WERI-Rb-1 (cell line): ENCODE data around the gene S100A6.
A peak's percentile ranks its signal among the peaks of the same experiment; 100 is the strongest.
"Not testable (repeated sequence)": the region's sequence is repeated elsewhere in the genome, so short reads cannot be mapped to it uniquely, and the experiment has no call there.

Source experiments
- DNase-seq: peaks from one replicate; pipeline ENCODE4 v3.0.0-alpha.2; 2020
- H3K27ac ChIP-seq: fragments of 250-450 bp; sonication (Bioruptor Pico); 2 replicates; pipeline ENCODE4 v1.5.1; 2020; ENCODE audit warnings: mild to moderate bottlenecking, moderate library complexity
- H3K27me3 ChIP-seq: fragments of 250-450 bp; sonication (Bioruptor Pico); 2 replicates; pipeline ENCODE4 v1.5.1; 2021; ENCODE audit warnings: mild to moderate bottlenecking, low read depth, moderate library complexity; ENCODE audit not compliant: insufficient read depth, severe bottlenecking
- H3K36me3 ChIP-seq: fragments of 250-450 bp; sonication (Bioruptor Pico); 2 replicates; pipeline ENCODE4 v1.5.1; 2020; ENCODE audit warnings: mild to moderate bottlenecking, moderate library complexity
- H3K4me3 ChIP-seq: 2 replicates; pipeline ENCODE4 v1.5.1; 2011; ENCODE audit warnings: low read depth, mild to moderate bottlenecking, control low read depth, low read length
- H3K9me3 ChIP-seq: fragments of 250-450 bp; sonication (Bioruptor Pico); 2 replicates; pipeline ENCODE4 v1.5.1; 2021; ENCODE audit warnings: mild to moderate bottlenecking, moderate library complexity; ENCODE audit not compliant: severe bottlenecking
- TF ChIP-seq, protein P1 (sequence below): IDR thresholded peaks from 2 replicates; pipeline ENCODE4 v1.5.1; 2011; ENCODE audit warnings: low read depth, mild to moderate bottlenecking, control low read depth, inconsistent platforms, low read length

Gene S100A6

DNA sequence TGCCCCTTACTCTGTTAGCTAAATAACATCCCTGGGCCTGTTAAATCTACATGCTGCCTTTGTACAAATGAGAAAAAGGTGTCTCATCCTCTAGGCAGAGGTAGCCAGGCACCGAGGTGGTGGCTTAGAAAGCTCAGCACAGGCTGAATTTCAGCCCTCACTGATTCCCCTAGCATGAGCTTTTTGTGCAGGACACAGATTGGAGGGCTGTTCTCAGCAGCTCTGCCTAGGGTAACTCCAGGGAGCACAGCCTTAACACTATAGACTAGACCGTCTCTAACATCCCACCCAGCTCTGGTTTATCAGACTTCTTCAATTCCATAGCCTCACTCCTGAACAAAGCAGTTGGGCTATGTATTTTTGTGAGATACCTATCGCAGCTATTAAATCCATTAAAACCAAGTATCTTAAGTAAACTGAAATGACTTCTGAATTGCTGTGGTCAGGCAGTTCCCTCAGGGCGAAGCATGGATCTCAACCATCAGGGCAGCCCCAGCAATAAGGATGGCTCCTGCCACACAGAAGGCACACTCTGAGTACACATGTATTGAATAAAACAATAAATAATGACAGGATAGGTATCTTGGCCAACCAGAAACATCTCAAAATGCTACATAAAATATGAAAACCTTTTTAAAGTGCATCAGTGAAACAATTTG lies 14.8 kb downstream of the S100A6 start:
- Histone ChIP-seq H3K36me3 (no peaks in the 10 kb centered on the region), H3K27me3 (no peaks in the 10 kb centered on the region), H3K4me3 (no peak overlapping the region), H3K27ac (no peak overlapping the region), H3K9me3 (peaks cover 2% of the 10 kb centered on the region)
- TF ChIP-seq, protein P1, sequence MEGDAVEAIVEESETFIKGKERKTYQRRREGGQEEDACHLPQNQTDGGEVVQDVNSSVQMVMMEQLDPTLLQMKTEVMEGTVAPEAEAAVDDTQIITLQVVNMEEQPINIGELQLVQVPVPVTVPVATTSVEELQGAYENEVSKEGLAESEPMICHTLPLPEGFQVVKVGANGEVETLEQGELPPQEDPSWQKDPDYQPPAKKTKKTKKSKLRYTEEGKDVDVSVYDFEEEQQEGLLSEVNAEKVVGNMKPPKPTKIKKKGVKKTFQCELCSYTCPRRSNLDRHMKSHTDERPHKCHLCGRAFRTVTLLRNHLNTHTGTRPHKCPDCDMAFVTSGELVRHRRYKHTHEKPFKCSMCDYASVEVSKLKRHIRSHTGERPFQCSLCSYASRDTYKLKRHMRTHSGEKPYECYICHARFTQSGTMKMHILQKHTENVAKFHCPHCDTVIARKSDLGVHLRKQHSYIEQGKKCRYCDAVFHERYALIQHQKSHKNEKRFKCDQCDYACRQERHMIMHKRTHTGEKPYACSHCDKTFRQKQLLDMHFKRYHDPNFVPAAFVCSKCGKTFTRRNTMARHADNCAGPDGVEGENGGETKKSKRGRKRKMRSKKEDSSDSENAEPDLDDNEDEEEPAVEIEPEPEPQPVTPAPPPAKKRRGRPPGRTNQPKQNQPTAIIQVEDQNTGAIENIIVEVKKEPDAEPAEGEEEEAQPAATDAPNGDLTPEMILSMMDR = no peak
- peak; percentile 36 for DNase-seq

DNA sequence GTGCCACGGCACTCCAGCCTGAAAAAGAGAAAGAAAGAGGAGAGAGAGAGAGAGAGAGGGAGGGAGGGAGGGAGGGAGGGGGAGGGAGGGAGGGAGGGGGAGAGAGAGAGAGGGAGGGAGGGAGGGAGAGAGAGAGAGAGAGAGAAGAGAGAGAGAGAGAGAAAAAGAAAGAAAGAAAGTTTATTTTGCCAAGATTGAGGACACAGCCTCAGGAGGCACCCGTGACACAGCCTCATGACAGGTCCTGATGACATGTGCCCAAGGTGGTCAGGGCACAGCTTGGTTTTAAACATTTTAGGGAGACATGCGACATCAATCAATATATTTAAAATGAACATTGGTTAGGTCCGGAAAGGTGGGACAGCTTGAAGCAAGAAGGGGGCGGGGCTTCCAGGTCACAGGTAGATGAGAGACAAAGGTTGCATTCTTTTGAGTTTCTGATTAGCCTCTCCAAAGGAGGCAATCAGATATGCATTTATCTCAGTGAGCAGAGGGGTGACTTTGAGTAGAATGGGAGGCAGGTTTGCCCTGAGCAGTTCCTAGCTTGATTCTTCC lies 15.6 kb downstream of the S100A6 start:
- not testable (repeated sequence) for H3K27me3 ChIP-seq, H3K9me3 ChIP-seq, H3K4me3 ChIP-seq, H3K36me3 ChIP-seq, H3K27ac ChIP-seq
- DNase-seq = peak; percentile 7

DNA sequence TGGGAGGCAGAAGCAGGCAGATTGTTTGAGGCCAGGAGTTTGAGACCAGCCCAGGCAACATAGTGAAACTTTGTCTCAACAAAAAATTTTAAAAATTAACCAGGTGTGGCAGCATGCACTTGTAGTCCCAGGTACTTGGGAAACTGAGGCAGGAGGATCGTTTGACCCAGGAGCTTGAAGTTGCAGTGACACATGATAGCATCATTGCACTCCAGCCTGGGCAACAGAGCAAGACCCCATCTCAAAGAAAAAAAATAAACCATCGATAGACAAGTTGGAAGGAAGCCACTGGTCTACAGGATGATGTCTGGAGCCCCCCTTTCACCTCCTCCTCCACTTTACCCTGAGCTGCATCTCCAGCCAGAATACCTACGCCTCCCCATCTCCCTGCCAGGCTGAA lies 16.5 kb downstream of the S100A6 start:
- peak; percentile 1 for DNase-seq
- Histone ChIP-seq H3K27ac (no peak overlapping the region), H3K4me3 (no peak overlapping the region), H3K27me3 (no peaks in the 10 kb centered on the region), H3K36me3 (no peaks in the 10 kb centered on the region), H3K9me3 (peaks cover 2% of the 10 kb centered on the region)
- TF ChIP-seq, protein P1 = no peak

DNA sequence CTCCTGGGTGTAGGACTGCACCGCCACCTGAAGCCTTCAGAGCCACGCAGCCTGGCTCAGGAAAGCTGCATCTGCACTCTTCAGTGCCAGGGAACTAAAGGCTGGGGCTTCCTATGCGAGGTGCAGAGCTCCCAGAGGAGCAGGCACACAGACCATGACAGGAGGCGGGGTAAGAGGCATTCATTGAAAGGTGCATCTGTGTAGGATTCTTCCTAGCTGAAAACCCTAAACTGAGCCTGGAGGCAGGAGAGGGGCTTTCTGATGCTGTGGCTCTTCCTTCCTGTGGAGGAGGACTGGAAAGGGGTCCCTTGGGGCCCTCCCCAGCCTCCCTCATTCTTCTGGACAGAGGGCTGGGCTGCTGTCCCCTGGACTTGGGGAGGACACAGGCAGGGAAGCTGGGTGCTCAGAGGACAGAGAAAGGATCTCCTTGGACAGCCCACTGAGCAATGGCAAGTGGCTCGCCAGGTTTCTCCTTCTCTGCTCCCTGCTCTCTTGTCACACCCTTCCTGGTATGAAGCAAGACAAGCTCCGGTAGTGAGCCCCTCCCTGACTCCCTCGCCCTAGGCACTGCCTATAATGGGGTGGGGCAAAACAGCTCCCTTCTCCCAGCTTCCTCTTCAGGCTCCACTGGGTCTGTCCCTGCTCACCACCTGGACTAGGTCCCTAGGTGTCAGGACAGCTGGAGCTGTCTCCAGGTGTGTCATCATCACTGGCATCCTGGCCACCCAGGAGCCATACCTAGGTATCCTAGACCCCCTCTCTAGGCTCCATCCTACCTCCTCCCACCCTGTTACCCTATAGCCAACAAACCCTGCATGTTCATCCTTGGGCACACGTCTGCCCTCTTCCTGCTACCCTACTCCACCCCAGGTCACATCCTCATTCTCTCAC lies 20.0 kb downstream of the S100A6 start:
- Histone ChIP-seq H3K27me3 (no peaks in the 10 kb centered on the region), H3K27ac (no peak overlapping the region; the same call in 1 of the 2 replicates), H3K9me3 (no peaks in the 10 kb centered on the region), H3K4me3 (no peak overlapping the region), H3K36me3 (no peaks in the 10 kb centered on the region)
- DNase-seq = no peak
- TF ChIP-seq, protein P1 = no peak

DNA sequence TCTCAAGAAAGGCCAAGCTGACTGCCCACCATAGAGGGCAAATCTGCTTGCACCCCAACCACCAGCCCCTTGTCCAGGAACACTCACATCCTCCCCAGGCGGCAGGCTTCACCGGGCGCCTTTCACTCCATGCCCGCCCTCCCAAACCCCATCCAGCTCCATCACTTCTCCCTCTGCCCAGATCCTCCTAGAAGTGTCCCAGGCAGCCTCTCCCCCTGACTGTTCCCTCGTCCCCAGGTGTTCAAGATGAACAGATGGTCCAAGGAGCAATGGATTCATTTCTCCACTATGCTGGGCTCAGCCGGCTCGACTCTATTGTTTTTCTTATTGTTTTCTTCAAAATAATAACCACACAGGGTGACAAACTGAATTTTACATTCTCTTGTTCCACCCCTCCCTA lies 22.1 kb downstream of the S100A6 start:
- Histone ChIP-seq H3K27ac (no peak overlapping the region), H3K36me3 (no peaks in the 10 kb centered on the region), H3K4me3 (no peak overlapping the region), H3K27me3 (no peaks in the 10 kb centered on the region), H3K9me3 (no peaks in the 10 kb centered on the region)
- no peak for DNase-seq
- TF ChIP-seq, protein P1 = no peak

DNA sequence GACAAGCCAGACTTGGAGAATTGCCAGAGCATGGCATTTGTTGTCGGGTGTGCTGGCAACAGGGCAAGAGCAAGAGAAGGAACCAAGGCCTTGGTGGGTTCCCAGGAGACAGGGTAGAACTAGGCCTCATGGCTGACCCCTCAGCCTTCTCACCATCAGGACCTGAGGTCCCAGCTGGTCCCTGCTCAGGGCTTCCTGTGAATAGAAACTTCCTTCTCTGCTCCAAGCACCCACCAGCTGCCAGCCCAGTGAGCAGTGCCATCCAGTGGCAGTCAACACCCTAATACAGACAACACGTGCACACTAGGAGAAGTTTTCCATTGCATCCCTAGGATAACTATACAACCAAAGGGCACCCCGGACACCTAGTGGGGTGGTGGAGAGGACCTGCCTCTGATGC lies 22.8 kb downstream of the S100A6 start:
- peak; percentile 43 for DNase-seq
- H3K27ac ChIP-seq = no peak overlapping the region
- no peak overlapping the region for H3K4me3 ChIP-seq
- no peaks in the 10 kb centered on the region for H3K9me3 ChIP-seq
- H3K36me3 ChIP-seq = no peaks in the 10 kb centered on the region
- H3K27me3 ChIP-seq = no peaks in the 10 kb centered on the region
- TF ChIP-seq, protein P1 = peak; percentile 43; the same call in 1 of the 2 replicates
